H1 (cell line): Measurements from ENCODE around the gene PPP2R2B. TPM values are rescaled to one million over a fixed set of nuclear protein-coding genes. Genes with fewer than 3 reads are reported as not detected.

ENCODE experiments used
- CTCF ChIA-PET: fragments of 300-600 bp; sonication (Branson Sonifier 250); formaldehyde crosslinking; loops from one replicate; lab custom pipeline; 2021; ENCODE audit not compliant: partially characterized antibody; lab: Charles Lee
- POLR2A ChIA-PET: fragments of 300-600 bp; sonication (Branson Sonifier 250); formaldehyde crosslinking; loops from one replicate; lab custom pipeline; 2021; ENCODE audit warnings: inconsistent platforms; ENCODE audit not compliant: partially characterized antibody; lab: Charles Lee
- DNase-seq, 2 experiments: peaks; one replicate each; pipeline versions ENCODE4 v3.0.0 to v3.0.0-alpha.2; 2010 to 2022; ENCODE audit warnings: low spot score in 2 of 2, low read depth in 1 of 2, mixed read lengths in 1 of 2
- FAIRE-seq: peaks from 2 replicates; lab custom pipeline; 2011; peaks lifted over from hg19 to GRCh38; lab: Jason Lieb, UNC
- H2AFZ ChIP-seq: 2 replicates; pipeline ENCODE4 v1.8.1; 2012; ENCODE audit warnings: low read length, inconsistent platforms
- H2AK5ac ChIP-seq: 2 replicates; pipeline ENCODE4 v1.6.1; 2013; ENCODE audit warnings: low read depth, low read length
- H2BK120ac ChIP-seq: replicated peaks from 2 replicates; pipeline ENCODE3; 2013; ENCODE audit warnings: low read depth, low read length, inconsistent platforms
- H2BK12ac ChIP-seq: 2 replicates; pipeline ENCODE4 v1.6.1; 2013; ENCODE audit warnings: low read depth, low read length
- H2BK15ac ChIP-seq: 2 replicates; pipeline ENCODE4 v1.6.1; 2013; ENCODE audit warnings: low read length
- H2BK20ac ChIP-seq: 2 replicates; pipeline ENCODE4 v1.6.1; 2013; ENCODE audit warnings: low read length
- H2BK5ac ChIP-seq: 2 replicates; pipeline ENCODE4 v1.6.1; 2013; ENCODE audit warnings: low read depth, low read length
- H3K14ac ChIP-seq: 2 replicates; pipeline ENCODE4 v1.6.1; 2013; ENCODE audit warnings: inconsistent platforms; ENCODE audit not compliant: insufficient read length
- H3K18ac ChIP-seq: 2 replicates; pipeline ENCODE4 v1.6.1; 2013; ENCODE audit warnings: low read length; ENCODE audit errors: extremely low read depth
- H3K23ac ChIP-seq: 2 replicates; pipeline ENCODE4 v1.6.1; 2013; ENCODE audit warnings: inconsistent platforms; ENCODE audit not compliant: insufficient read length
- H3K23me2 ChIP-seq: 2 replicates; pipeline ENCODE4 v1.6.1; 2013; ENCODE audit warnings: low read depth, low read length
- H3K27ac ChIP-seq: 2 replicates; pipeline ENCODE4 v1.6.1; 2011; ENCODE audit warnings: low read depth, low read length, inconsistent platforms
- H3K27me3 ChIP-seq, 4 experiments: replicated peaks in 1 of 4; 1 replicate in 1 of 4; 2 replicates in 3 of 4; pipeline versions ENCODE4 v1.6.1 to v1.8.1; 2011 to 2013; ENCODE audit warnings: low read length in 3 of 4, mild to moderate bottlenecking in 3 of 4, inconsistent platforms in 2 of 4, mixed read lengths in 2 of 4, moderate library complexity in 1 of 4; ENCODE audit not compliant: control insufficient read depth in 3 of 4, insufficient read depth in 3 of 4; ENCODE audit errors: extremely low read depth in 1 of 4
- H3K36me3 ChIP-seq, 4 experiments: 2 replicates each; pipeline versions ENCODE4 v1.6.1 to v1.8.1; 2011 to 2013; ENCODE audit warnings: mild to moderate bottlenecking in 4 of 4, low read length in 3 of 4, moderate library complexity in 2 of 4, control low read depth in 1 of 4, inconsistent platforms in 1 of 4; ENCODE audit not compliant: insufficient read depth in 4 of 4, control insufficient read depth in 2 of 4
- H3K4ac ChIP-seq: replicated peaks from 2 replicates; pipeline ENCODE3; 2013; ENCODE audit warnings: low read length, low read depth, mixed read lengths, inconsistent platforms; ENCODE audit not compliant: insufficient read length
- H3K4me1 ChIP-seq, 4 experiments: replicated peaks in 1 of 4; 1 replicate in 1 of 4; 2 replicates in 3 of 4; pipeline versions ENCODE4 v1.6.1 to v1.8.1; 2011 to 2013; ENCODE audit warnings: low read length in 3 of 4, inconsistent platforms in 2 of 4, mixed read lengths in 1 of 4; ENCODE audit not compliant: insufficient read depth in 4 of 4, control insufficient read depth in 3 of 4
- H3K4me2 ChIP-seq, 2 experiments: 2 replicates each; pipeline versions ENCODE4 v1.6.1 to v1.8.1; 2011 to 2013; ENCODE audit warnings: low read depth in 2 of 2, low read length in 2 of 2, control low read depth in 1 of 2, inconsistent platforms in 1 of 2, mild to moderate bottlenecking in 1 of 2; ENCODE audit not compliant: insufficient read depth in 1 of 2
- H3K4me3 ChIP-seq, 4 experiments: fragments of 200-600, 300-600 bp in 1 of 4; sonication (generic), shearing (Covaris generic), sonication (Bioruptor Twin) in 1 of 4; 2 replicates each; pipeline versions ENCODE4 v1.5.1 to v1.8.1; 2011 to 2016; ENCODE audit warnings: low read length in 4 of 4, low read depth in 3 of 4, control low read depth in 2 of 4, inconsistent platforms in 2 of 4, mild to moderate bottlenecking in 2 of 4, mixed read lengths in 1 of 4, moderate library complexity in 1 of 4; ENCODE audit not compliant: insufficient read depth in 2 of 4; ENCODE audit errors: extremely low read depth in 1 of 4
- H3K56ac ChIP-seq: replicated peaks from 2 replicates; pipeline ENCODE3; 2013; ENCODE audit warnings: low read depth, mild to moderate bottlenecking, mixed read lengths, low read length, inconsistent platforms; ENCODE audit not compliant: insufficient read length
- H3K79me1 ChIP-seq: 2 replicates; pipeline ENCODE4 v1.6.1; 2013; ENCODE audit warnings: low read depth, low read length, control low read depth
- H3K79me2 ChIP-seq, 2 experiments: 2 replicates each; pipeline versions ENCODE4 v1.6.1 to v1.8.1; 2012 to 2013; ENCODE audit warnings: low read length in 2 of 2, mild to moderate bottlenecking in 2 of 2, inconsistent platforms in 1 of 2; ENCODE audit not compliant: insufficient read depth in 2 of 2, control insufficient read depth in 1 of 2
- H3K9ac ChIP-seq, 4 experiments: replicated peaks in 1 of 4; 1 replicate in 1 of 4; 2 replicates in 3 of 4; pipeline versions ENCODE4 v1.6.1 to v1.8.1; 2011 to 2013; ENCODE audit warnings: low read depth in 3 of 4, low read length in 3 of 4, control low read depth in 2 of 4, mild to moderate bottlenecking in 2 of 4, moderate library complexity in 2 of 4, inconsistent platforms in 1 of 4; ENCODE audit errors: extremely low read depth in 1 of 4
- H3K9me3 ChIP-seq, 2 experiments: 2 replicates each; pipeline versions ENCODE4 v1.6.1 to v1.8.1; 2012 to 2013; ENCODE audit warnings: mild to moderate bottlenecking in 2 of 2, moderate library complexity in 2 of 2, control low read depth in 1 of 2, inconsistent platforms in 1 of 2, low read depth in 1 of 2, low read length in 1 of 2, mixed read lengths in 1 of 2; ENCODE audit not compliant: insufficient read depth in 2 of 2
- H4K20me1 ChIP-seq, 2 experiments: replicated peaks in 1 of 2; 2 replicates each; pipeline versions ENCODE3 to v1.8.1; 2011 to 2013; ENCODE audit warnings: inconsistent platforms in 2 of 2, low read length in 2 of 2, mild to moderate bottlenecking in 1 of 2; ENCODE audit not compliant: insufficient read depth in 2 of 2, control insufficient read depth in 1 of 2
- H4K5ac ChIP-seq: 2 replicates; pipeline ENCODE4 v1.6.1; 2013; ENCODE audit warnings: low read length, low read depth, mixed read lengths, inconsistent platforms; ENCODE audit not compliant: insufficient read length
- H4K8ac ChIP-seq: 2 replicates; pipeline ENCODE4 v1.8.0; 2013; ENCODE audit warnings: mild to moderate bottlenecking, moderate library complexity, low read length, inconsistent platforms; ENCODE audit not compliant: insufficient read depth; ENCODE audit errors: extremely low read depth
- H4K91ac ChIP-seq: replicated peaks from 2 replicates; pipeline ENCODE3; 2013; ENCODE audit warnings: low read length, mixed read lengths, inconsistent platforms; ENCODE audit not compliant: insufficient read length
- CBX8 ChIP-seq: fragments of 300-800, 300-1000 bp; sonication (generic); IDR thresholded peaks from 2 replicates; pipeline ENCODE4 v1.7.1; 2016; ENCODE audit warnings: low read depth, low read length, borderline replicate concordance
- SIN3A ChIP-seq, 2 experiments: IDR thresholded peaks in 1 of 2; conservative IDR thresholded peaks in 1 of 2; 2 replicates each; pipeline ENCODE4 v1.6.1; 2011 to 2012; ENCODE audit warnings: low read length in 2 of 2, improper control_type of control experiment in 1 of 2, low read depth in 1 of 2, mild to moderate bottlenecking in 1 of 2
- SIX5 ChIP-seq: IDR thresholded peaks from 2 replicates; pipeline ENCODE4 v1.6.1; 2011; ENCODE audit warnings: mild to moderate bottlenecking, low read depth, low read length
- SUZ12 ChIP-seq: fragments of 200-600 bp; sonication (generic); IDR thresholded peaks from 2 replicates; pipeline ENCODE4 v1.6.1; 2012; ENCODE audit warnings: mild to moderate bottlenecking, inconsistent platforms, low read length, moderate library complexity, mixed read lengths
- WGBS, 2 experiments: shearing (Covaris generic) in 1 of 2; methylation state at CpG; one replicate each; pipeline versions ENCODE4 v1.1.6 to v1.1.7; 2013 to 2015; ENCODE audit warnings: low lambda C conversion rate in 2 of 2, mixed read lengths in 2 of 2, inconsistent platforms in 1 of 2, low coverage in 1 of 2, missing lambda C conversion rate in 1 of 2; ENCODE audit not compliant: insufficient replicate concordance in 2 of 2, insufficient coverage in 1 of 2, insufficient read length in 1 of 2; ENCODE audit errors: extremely low coverage in 1 of 2, missing lambda C conversion rate in 1 of 2; 5-methylcytosine and 5-hydroxymethylcytosine counted together
- polyA plus RNA-seq, 7 experiments: library from polyadenylated mRNA; depleted of rRNA in 3 of 7; stranded (reverse) in 5 of 7; unstranded in 2 of 7; fragments of >200 nt in 5 of 7; fragments of 200-250 nt in 2 of 7; gene quantifications; 1 replicate in 5 of 7; 2 replicates in 1 of 7; 4 replicates in 1 of 7; pipeline versions ENCODE4 v1.2.1 to v1.2.3, GENCODE V29; 2011 to 2013; ENCODE audit warnings: missing spikeins in 2 of 7, mixed read lengths in 2 of 7
- total RNA-seq: library from RNA; stranded (reverse); fragmentation: NEBNext Ultra II Directional; extraction: Animal tissue kit (Norgen Biotek cat#: 25700); gene quantifications from 2 replicates; pipeline ENCODE4 v1.2.1, GENCODE V29; 2021

PPP2R2B gene
- total and polyA plus RNA-seq, 2 of the 8 experiments (the other 6 are each of a cell fraction or from before 2014, with no cell fraction given), result 21.1 to 37.1 TPM

DNA sequence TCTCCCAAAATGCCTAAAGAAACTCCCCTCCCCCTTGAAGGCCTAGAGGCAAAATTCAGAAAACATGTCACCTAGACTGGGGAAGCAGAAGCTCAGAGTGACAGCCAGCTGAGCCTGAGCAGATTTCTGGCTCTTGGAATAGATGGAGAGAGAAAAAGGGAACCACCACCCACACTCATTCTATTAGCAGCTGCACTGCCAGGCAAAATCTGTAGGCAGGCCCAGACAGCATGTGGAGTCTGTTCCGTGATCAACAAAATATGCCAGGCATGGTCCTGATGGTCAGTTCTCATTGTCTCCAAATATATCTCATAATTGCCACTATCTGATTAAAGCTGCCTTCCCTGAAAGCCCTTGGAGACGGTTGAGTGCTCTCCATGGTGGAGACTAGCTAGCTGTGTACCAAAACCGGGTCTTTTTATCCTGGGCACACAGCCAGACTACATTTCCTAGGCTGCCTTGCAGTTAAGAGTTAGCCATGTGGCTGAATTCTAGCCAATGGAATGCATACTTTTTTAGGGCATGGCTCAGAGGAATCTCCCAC, 230.8 kb downstream of the PPP2R2B start:
- Histone ChIP-seq H2BK15ac (no peak overlapping the region), H3K79me2 (no peaks in the 10 kb centered on the region), H3K4me2 (no peak overlapping the region), H3K18ac (no peak overlapping the region), H3K36me3 (no peaks in the 10 kb centered on the region; a peak in 2 of 8 replicates), H3K23me2 (no peaks in the 10 kb centered on the region), H4K8ac (no peak overlapping the region), H4K5ac (no peak overlapping the region), H3K9ac (no peak overlapping the region), H3K14ac (no peak overlapping the region), H3K79me1 (no peaks in the 10 kb centered on the region), H2AK5ac (no peak overlapping the region), H3K4ac (no peak overlapping the region), H3K9me3 (no peaks in the 10 kb centered on the region), H2BK120ac (no peak overlapping the region), H3K56ac (no peak overlapping the region), H2AFZ (no peak overlapping the region), H3K4me1 (no peaks in the 10 kb centered on the region), H4K91ac (no peak overlapping the region), H4K20me1 (no peaks in the 10 kb centered on the region), H2BK12ac (no peak overlapping the region), H3K4me3 (no peak overlapping the region), H2BK20ac (no peak overlapping the region), H3K27ac (no peak overlapping the region), H3K27me3 (no peaks in the 10 kb centered on the region), H2BK5ac (no peak overlapping the region), H3K23ac (no peak overlapping the region)
- no peak for TF ChIP-seq CBX8
- TF ChIP-seq SIX5, result peak; percentile 23; the same call in 1 of the 2 replicates
- TF ChIP-seq SIN3A (conservative IDR thresholded peaks at IDR 0.05 in 1 of 2, IDR thresholded peaks at IDR 0.05 in 1 of 2; ENCODE audit: low read depth in 1 of 2, low read length in 2 of 2), result no peak
- TF ChIP-seq SUZ12, result no peak
- POLR2A ChIA-PET, result interaction anchor here (1.0 kb wide), 1 partner anchor 9 kb away, joined by 3 read pairs; no protein-coding TSS in a partner anchor
- FAIRE-seq, result no peak
- 91% methylated on average over 3 of the region's 3 CpGs; no CpG with 5 or more reads in 1 of the 2 experiments for WGBS, 2 experiments
- CTCF ChIA-PET, result interaction anchor here (0.6 to 2.0 kb wide), 8 partner anchors 13 to 541 kb away, joined by 3 to 6 read pairs (median 4); no protein-coding TSS in a partner anchor
- no peak for DNase-seq
